Endothelial cell of umbilical vein (primary cell): ENCODE results near the gene SDC1.

Source experiments
- EZH2 ChIP-seq: IDR thresholded peaks from 2 replicates; pipeline ENCODE4 v1.6.1; 2012; ENCODE audit warnings: borderline replicate concordance, low read depth, mild to moderate bottlenecking, moderate library complexity, low read length, inconsistent platforms; ENCODE audit not compliant: severe bottlenecking
- FOS ChIP-seq: IDR thresholded peaks from 2 replicates; pipeline ENCODE4 v1.6.1; 2011; ENCODE audit warnings: mild to moderate bottlenecking, low read length, moderate library complexity, borderline replicate concordance; ENCODE audit not compliant: insufficient read depth
- GATA2 ChIP-seq: IDR thresholded peaks from 2 replicates; pipeline ENCODE4 v1.7.0; 2011; ENCODE audit warnings: low read depth, mild to moderate bottlenecking, moderate library complexity, mixed read lengths, low read length; ENCODE audit not compliant: insufficient read length, insufficient read depth
- MYC ChIP-seq: IDR thresholded peaks from one replicate; pipeline ENCODE4 v1.6.1; 2011; ENCODE audit warnings: mild to moderate bottlenecking, low read depth, low read length
- POLR2A ChIP-seq: IDR thresholded peaks from 2 replicates; pipeline ENCODE4 v1.6.1; 2012; ENCODE audit warnings: low read depth, mild to moderate bottlenecking, control low read depth, low read length
- POLR2AphosphoS5 ChIP-seq: IDR thresholded peaks from 2 replicates; pipeline ENCODE4 v1.6.1; 2012; ENCODE audit warnings: low read depth, mild to moderate bottlenecking, control low read depth, low read length, moderate library complexity; ENCODE audit not compliant: insufficient read depth
- TF ChIP-seq, protein P1 (sequence below), 2 donors: IDR thresholded peaks; 1 replicate in 1 of 2; 2 replicates in 1 of 2; pipeline ENCODE4 v1.5.1; 2011; ENCODE audit warnings: low read length in 2 of 2, mild to moderate bottlenecking in 2 of 2, moderate library complexity in 2 of 2, control low read depth in 1 of 2, inconsistent platforms in 1 of 2, low read depth in 1 of 2; ENCODE audit not compliant: insufficient read depth in 1 of 2; ENCODE audit errors: extremely low read depth in 1 of 2

DNA sequence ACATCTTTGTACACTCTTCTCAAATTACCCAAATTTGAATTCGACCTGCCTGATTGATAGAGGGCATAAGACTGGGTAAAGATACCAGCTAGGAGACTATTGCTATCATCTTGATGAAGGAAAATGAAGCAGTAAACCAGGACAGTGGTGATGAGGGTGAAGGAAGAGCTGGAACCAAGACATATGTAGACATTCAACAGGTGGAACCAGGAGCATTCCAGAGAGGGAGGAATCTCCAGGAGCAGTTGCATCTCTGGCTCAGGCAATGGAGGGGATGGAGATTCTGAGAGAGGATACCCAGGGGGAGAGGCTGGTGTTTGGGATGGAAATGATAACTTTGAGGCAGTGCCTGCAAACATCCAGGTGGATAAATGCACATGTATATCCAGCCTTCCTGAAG is 41.6 kb downstream of the SDC1 start:
- TF ChIP-seq, protein P1, sequence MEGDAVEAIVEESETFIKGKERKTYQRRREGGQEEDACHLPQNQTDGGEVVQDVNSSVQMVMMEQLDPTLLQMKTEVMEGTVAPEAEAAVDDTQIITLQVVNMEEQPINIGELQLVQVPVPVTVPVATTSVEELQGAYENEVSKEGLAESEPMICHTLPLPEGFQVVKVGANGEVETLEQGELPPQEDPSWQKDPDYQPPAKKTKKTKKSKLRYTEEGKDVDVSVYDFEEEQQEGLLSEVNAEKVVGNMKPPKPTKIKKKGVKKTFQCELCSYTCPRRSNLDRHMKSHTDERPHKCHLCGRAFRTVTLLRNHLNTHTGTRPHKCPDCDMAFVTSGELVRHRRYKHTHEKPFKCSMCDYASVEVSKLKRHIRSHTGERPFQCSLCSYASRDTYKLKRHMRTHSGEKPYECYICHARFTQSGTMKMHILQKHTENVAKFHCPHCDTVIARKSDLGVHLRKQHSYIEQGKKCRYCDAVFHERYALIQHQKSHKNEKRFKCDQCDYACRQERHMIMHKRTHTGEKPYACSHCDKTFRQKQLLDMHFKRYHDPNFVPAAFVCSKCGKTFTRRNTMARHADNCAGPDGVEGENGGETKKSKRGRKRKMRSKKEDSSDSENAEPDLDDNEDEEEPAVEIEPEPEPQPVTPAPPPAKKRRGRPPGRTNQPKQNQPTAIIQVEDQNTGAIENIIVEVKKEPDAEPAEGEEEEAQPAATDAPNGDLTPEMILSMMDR (IDR thresholded peaks at IDR 0.05; ENCODE audit: extremely low read depth in 1 of 2, insufficient read depth in 1 of 2, low read depth in 1 of 2, low read length in 2 of 2), result no peak
- TF ChIP-seq POLR2AphosphoS5, result no peak
- TF ChIP-seq POLR2A, result no peak
- TF ChIP-seq EZH2, result no peak
- TF ChIP-seq FOS, result no peak
- no peak for TF ChIP-seq GATA2
- no peak for TF ChIP-seq MYC
